ENCODE results near the gene PPFIBP1.
A peak's percentile ranks its signal among the peaks of the same experiment; 100 is the strongest.

PPFIBP1 gene

DNA sequence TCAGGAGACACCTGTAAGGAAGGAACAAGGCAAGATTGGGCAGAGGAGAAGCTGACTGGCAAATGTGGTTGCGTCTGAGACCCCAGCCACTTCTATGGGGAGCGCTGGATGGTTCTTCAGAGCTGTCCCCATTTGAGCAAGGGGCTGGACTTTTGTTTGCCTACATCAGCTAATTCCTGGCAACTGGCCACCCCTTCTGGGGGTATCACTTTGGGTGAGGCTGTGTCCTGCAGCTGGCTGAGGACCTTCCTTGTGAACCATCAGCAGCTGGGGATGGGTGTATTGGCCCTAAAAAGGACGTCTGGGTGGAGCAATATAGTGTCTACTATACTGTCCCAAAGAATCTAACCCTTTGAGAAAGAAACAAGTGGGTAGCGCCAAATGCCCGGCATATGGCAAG, 23.6 kb downstream of the PPFIBP1 start:
- DNase-seq (ENCODE audit: insufficient read length) (no peak), FAIRE-seq (no peak)
- TF ChIP-seq POLR2A (IDR thresholded peaks at IDR 0.05; ENCODE audit: low read depth, low read length) (no peak), TAF1 (IDR thresholded peaks at IDR 0.05; ENCODE audit: borderline replicate concordance, low read depth, low read length) (no peak), POLR2AphosphoS5 (IDR thresholded peaks at IDR 0.05; ENCODE audit: low read depth, low read length) (no peak)

DNA sequence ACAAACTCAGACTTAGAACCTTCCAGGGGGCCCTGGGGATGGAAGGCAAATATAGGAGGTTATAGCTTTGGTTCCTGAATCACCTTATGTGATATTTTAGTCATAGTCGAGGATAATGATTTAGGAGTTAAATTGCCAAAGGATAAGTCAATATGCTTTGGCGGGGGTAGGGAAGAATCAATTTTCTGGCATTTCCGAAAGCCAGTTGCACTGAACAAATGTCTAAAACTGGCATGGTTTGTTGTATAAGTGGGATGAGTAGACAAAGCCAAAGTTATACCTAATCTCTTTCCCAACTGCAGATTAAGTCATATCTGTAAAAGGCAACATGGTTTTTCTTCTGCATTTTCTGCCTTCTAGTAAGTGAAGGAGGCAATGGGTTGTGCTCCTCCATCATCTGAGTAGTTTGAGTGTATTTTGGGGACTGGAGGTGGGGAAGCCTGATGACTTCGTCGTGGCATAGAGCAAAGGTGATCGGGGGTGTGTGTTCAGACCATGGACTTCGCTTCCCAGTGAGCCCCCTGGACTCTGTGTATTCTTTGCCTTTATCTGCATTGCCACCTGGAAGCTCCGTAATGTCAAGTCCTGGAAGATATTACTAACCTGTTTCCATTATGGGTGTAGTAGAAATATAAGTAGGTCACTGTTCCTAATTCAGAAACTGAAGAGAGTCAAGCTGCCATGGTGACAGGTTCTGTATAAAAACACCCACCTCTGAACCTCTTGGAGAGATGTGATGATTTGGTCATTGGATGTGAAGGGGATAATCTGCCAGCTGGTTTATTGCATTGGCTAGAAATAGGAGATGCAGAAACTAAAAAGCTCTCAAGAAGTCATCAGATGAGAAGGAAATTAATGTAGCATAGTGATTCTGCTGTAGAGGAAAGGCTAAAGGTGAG, 24.5 kb downstream of the PPFIBP1 start:
- FAIRE-seq (no peak), DNase-seq (ENCODE audit: insufficient read length) (no peak)
- TF ChIP-seq TAF1 (IDR thresholded peaks at IDR 0.05; ENCODE audit: borderline replicate concordance, low read depth, low read length) (no peak), POLR2AphosphoS5 (IDR thresholded peaks at IDR 0.05; ENCODE audit: low read depth, low read length) (no peak)

DNA sequence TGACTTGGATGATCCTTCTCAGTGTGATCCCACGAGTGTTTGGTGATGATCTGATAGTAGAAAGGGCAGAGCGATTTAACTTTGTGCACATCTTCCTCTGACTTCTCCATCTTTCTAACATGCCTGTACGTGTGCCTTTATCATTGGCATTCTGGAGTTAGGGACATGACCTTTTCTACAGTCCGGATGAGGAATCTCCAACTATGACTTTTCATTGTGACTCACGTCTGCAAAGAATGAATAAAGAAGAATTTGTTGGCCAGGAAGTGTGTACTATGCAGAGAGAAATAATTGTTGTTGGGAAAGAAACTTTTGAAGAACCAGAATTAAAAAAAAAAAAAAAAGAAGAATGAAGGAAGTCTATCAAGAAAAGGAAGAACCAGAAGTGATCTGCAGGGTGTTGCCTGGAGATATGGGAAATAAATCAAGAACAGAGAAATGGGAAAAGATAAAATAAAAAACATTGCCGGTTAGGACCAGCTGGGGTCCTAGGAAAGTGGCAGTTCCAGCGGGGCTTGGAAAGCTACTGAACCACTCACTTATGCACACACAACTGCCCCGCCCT, 25.3 kb downstream of the PPFIBP1 start:
- FAIRE-seq (no peak), DNase-seq (ENCODE audit: insufficient read length) (no peak)

DNA sequence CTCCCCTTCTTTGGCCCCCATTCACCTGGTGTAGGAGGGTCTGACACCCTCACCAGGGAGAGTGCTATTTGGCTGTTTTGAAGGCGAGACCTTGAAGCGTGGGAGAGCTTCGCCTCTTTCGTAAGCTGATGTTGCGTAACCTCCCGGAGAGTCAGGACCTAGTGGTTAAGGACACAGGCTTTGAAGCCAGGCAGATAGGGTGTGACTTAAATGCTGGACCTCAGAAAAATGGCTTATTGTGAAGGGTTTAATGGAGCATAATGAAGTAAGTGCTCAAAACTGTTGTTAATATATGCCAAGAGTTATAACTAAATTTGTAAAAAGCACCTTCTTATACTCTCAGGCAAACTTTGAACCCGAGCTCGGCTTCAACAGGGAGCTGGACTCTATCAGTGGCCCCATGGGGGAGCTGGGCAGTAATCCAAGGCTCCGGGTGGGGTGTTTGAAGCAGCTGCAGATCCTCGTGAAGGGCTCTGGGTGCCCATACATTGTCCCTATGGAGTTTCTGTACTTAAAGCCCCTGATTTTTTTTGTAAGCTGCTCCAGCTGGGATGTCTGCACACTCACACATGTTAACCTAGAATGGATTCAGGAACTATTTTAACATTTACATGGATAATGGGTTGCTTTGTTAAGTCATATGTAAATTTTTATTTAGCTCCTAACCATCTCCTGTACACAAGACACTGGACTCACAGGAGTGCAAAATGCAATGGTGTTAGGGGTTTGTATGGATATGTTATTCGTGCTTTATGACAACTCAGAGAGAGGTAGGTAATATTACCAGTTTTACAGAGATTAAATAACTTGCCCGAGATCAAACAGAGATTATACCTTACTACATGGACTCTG, 26.0 kb downstream of the PPFIBP1 start:
- TF ChIP-seq POLR2A (IDR thresholded peaks at IDR 0.05; ENCODE audit: low read depth, low read length) (no peak), POLR2AphosphoS5 (IDR thresholded peaks at IDR 0.05; ENCODE audit: low read depth, low read length) (no peak), TAF1 (IDR thresholded peaks at IDR 0.05; ENCODE audit: borderline replicate concordance, low read depth, low read length) (no peak)
- FAIRE-seq, result no peak
- DNase-seq (ENCODE audit: insufficient read length), result no peak

More for the DNA sequence above, 25.3 kb downstream of the PPFIBP1 start:
- no peak for TF ChIP-seq TAF1 (IDR thresholded peaks at IDR 0.05; ENCODE audit: borderline replicate concordance, low read depth, low read length)
- TF ChIP-seq POLR2A (IDR thresholded peaks at IDR 0.05; ENCODE audit: low read depth, low read length), result no peak
- no peak for TF ChIP-seq POLR2AphosphoS5 (IDR thresholded peaks at IDR 0.05; ENCODE audit: low read depth, low read length)

DNA sequence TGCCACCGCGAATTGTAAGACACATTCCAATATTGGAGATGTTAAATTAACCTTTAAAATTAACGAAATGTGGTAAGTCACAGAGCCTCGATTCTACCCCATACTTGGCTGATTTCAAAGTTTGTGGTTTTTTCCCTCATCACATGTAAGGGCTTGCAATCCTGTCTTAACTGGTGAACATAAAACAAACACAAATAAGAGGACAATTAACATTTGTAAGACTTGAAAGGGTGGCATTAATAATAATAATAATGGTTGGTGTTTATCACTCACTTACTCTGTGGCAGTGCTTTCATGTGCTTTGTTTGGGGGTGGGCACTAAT, 26.6 kb downstream of the PPFIBP1 start:
- TF ChIP-seq POLR2AphosphoS5 (IDR thresholded peaks at IDR 0.05; ENCODE audit: low read depth, low read length) (no peak), TAF1 (IDR thresholded peaks at IDR 0.05; ENCODE audit: borderline replicate concordance, low read depth, low read length) (no peak), POLR2A (IDR thresholded peaks at IDR 0.05; ENCODE audit: low read depth, low read length) (no peak)
- no peak for DNase-seq (ENCODE audit: insufficient read length)
- FAIRE-seq, result no peak

DNA sequence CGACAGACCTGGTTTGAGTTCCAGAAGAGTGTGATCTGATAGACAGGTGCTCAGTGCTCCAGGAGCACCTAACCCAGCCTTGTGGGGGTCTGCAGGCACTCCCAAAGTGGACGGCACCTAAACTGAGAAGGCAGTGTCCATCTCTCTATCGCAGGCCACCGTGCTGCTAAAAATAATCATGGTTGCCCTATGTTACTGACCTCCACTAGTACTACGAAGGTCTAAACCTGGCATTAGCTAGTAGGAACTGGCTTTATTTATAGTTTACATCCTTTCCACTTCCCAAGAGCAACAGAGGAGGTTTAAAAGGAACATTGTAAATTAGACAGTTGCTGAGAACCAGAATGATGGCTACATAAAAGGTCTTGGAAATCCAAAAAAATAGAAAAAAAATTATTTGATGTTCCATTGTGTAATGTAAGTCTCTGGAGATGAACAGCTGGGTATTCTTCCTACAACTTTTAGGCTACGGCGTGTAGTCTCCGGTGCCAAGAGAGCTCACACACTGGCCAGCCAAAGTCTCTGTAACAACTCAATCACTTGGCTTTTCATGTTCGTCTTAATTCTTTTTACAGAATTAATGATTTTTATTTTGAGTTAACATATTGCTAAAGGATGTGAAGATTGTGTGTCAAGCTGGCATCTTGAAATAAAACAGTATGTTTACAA, 27.3 kb downstream of the PPFIBP1 start:
- DNase-seq (ENCODE audit: insufficient read length) (no peak), FAIRE-seq (no peak)
- TF ChIP-seq TAF1 (IDR thresholded peaks at IDR 0.05; ENCODE audit: borderline replicate concordance, low read depth, low read length), result no peak
- TF ChIP-seq POLR2A (IDR thresholded peaks at IDR 0.05; ENCODE audit: low read depth, low read length), result no peak
- no peak for TF ChIP-seq POLR2AphosphoS5 (IDR thresholded peaks at IDR 0.05; ENCODE audit: low read depth, low read length)

DNA sequence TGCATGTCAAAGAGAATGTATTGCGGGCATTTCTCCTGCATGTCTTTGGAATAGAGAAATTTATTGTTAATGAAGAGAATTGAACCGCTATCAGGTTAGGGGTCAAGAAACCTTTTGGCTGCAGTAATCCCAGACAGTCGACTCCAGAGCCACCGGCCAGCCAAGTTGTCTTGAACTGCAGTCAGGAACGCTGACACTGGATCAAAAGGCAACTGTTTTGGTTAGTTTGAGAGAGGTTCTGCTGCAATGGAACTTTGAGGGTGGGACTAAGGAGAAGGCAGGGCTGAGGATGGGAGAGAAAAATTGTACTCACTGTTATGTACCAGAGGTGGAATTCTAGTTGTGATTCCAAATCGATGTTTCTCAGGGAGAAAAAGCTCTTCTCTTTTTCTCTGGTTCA, 28.2 kb downstream of the PPFIBP1 start:
- TF ChIP-seq TAF1 (IDR thresholded peaks at IDR 0.05; ENCODE audit: borderline replicate concordance, low read depth, low read length), result no peak
- TF ChIP-seq POLR2AphosphoS5 (IDR thresholded peaks at IDR 0.05; ENCODE audit: low read depth, low read length), result no peak
- TF ChIP-seq POLR2A (IDR thresholded peaks at IDR 0.05; ENCODE audit: low read depth, low read length), result no peak
- FAIRE-seq (no peak), DNase-seq (ENCODE audit: insufficient read length) (no peak)

DNA sequence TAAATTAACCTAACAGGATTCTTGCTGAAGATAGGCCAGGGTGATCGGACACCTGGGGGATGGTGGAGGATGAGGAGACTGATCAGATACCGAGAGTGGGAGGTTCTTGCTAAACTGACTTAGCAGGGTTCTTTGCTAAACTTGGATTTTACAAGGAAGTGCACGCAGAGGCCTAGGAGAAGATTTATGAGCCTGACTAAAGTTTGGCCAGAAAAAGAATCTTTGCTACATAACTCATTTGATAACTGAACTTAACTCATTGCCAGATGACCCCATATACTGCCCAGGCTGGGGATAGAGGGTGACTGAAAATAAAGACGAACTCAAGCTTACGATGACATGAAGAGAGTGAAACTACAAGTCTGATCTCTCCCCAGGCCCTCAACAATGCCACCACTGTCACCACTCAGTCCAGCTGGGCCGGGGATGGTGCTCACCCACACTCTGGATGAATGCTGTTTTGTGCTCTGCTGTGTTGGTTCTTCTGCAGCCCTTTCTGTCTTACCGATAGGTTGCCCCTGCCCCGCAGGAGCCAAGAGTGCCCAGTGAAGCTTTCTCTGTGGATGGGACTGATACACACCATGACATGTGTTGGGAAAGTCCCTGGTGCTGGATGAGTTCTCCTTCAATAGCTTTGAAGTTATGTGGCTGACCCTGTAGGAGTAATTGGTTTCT, 29.0 kb downstream of the PPFIBP1 start:
- no peak for TF ChIP-seq POLR2AphosphoS5 (IDR thresholded peaks at IDR 0.05; ENCODE audit: low read depth, low read length)
- no peak for TF ChIP-seq TAF1 (IDR thresholded peaks at IDR 0.05; ENCODE audit: borderline replicate concordance, low read depth, low read length)
- no peak for TF ChIP-seq POLR2A (IDR thresholded peaks at IDR 0.05; ENCODE audit: low read depth, low read length)
- FAIRE-seq (peak; percentile 64), DNase-seq (ENCODE audit: insufficient read length) (no peak)

DNA sequence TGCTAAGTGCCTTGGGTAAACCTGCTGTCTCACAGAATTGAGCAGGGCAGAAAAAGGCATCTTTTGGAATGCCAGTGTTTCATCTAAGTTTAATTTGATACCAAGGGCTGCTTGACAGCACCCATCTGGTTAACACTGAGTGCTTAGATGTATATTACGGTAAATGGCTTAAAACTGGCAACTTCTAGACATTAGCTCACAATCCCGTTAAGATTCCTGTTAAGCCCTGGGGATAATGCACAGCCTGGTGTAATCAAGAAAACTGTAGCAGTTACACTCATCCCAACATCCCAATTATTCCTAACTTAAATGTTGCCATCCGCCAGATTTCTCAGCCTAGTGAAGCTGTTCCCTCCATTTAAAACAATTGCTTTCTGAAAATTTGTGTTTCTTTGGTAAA, 29.9 kb downstream of the PPFIBP1 start:
- TF ChIP-seq POLR2A (IDR thresholded peaks at IDR 0.05; ENCODE audit: low read depth, low read length) (no peak), POLR2AphosphoS5 (IDR thresholded peaks at IDR 0.05; ENCODE audit: low read depth, low read length) (no peak), TAF1 (IDR thresholded peaks at IDR 0.05; ENCODE audit: borderline replicate concordance, low read depth, low read length) (no peak)
- FAIRE-seq (no peak), DNase-seq (ENCODE audit: insufficient read length) (no peak)

DNA sequence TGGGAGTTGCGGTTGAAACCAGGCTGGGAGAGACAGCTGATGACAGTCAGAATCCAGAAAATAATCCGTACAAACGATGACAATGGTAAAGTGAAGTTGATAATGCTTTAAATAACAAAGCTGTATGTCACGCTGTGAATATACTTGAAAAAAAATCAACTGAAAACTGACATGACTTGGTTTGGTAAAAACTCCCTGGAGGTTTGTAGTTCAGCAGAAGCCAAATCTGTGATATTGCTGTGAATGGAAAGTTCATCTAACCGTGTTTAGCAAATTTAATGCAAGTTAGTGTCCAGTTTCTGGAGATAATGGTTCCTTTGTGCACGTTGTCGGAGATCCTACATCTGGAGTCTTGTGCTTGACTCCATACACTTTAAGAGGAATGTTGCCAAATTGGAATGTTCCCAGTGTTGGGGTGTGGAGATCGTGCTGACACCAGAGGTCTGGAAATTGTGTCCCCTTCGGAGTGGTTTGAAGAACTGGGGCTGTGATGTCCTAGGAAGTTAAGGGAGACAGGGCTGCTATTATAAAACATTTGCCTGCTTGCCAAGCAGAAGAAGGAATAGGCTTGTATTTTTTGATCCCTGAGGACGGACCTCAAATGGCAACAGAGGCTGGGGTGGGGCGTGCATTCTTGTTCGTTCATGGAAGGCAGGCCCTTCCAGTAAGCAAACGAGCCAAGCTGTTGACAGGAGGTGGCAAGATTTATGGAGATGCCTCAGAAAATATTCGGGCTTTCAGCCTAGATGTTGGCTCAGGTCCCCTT, 30.6 kb downstream of the PPFIBP1 start:
- no peak for TF ChIP-seq POLR2A (IDR thresholded peaks at IDR 0.05; ENCODE audit: low read depth, low read length)
- TF ChIP-seq TAF1 (IDR thresholded peaks at IDR 0.05; ENCODE audit: borderline replicate concordance, low read depth, low read length), result no peak
- TF ChIP-seq POLR2AphosphoS5 (IDR thresholded peaks at IDR 0.05; ENCODE audit: low read depth, low read length), result no peak
- DNase-seq (ENCODE audit: insufficient read length) (no peak), FAIRE-seq (no peak)

Measured in GM12892 (cell line).